Caco-2 (cell line): Measurements from ENCODE around the gene TRIM17. TPM values are rescaled to one million over a fixed set of nuclear protein-coding genes. Genes with fewer than 3 reads are reported as not detected.

ENCODE experiments used
- BruUV-seq: library from RNA; stranded (reverse); fragments of 400-500 nt; replicated peaks from 2 replicates; lab custom pipeline; 2021; lab: Mats Ljungman, UMichigan
- CTCF ChIA-PET: fragments of 300-600 bp; sonication (Branson Sonifier 250); formaldehyde crosslinking; loops from one replicate; lab custom pipeline; 2022; ENCODE audit warnings: antibody characterized with exemption; lab: Charles Lee
- POLR2A ChIA-PET: fragments of 300-600 bp; sonication (Branson Sonifier 250); formaldehyde crosslinking; loops from one replicate; lab custom pipeline; 2022; ENCODE audit warnings: antibody characterized with exemption; lab: Charles Lee
- DNase-seq, 2 experiments: peaks; one replicate each; pipeline versions ENCODE4 v3.0.0 to v3.0.0-alpha.2; 2020 to 2022
- H3K27me3 ChIP-seq: replicated peaks from 2 replicates; pipeline ENCODE4 v1.6.0; 2011; ENCODE audit warnings: low read length; ENCODE audit not compliant: control insufficient read depth, insufficient read depth
- H3K36me3 ChIP-seq: 2 replicates; pipeline ENCODE4 v1.5.1; 2011; ENCODE audit warnings: low read length; ENCODE audit not compliant: control insufficient read depth, insufficient read depth
- H3K4me1 ChIP-seq: fragments of 250-450 bp; sonication (Bioruptor Pico); 2 replicates; pipeline ENCODE4 v1.5.1; 2020; ENCODE audit warnings: mild to moderate bottlenecking
- H3K4me3 ChIP-seq: 2 replicates; pipeline ENCODE4 v1.5.1; 2011; ENCODE audit warnings: low read depth, mild to moderate bottlenecking, control low read depth, low read length
- H3K9me3 ChIP-seq: fragments of 250-450 bp; sonication (Bioruptor Pico); 2 replicates; pipeline ENCODE4 v1.5.1; 2020; ENCODE audit warnings: mild to moderate bottlenecking, moderate library complexity
- H3K27ac Mint-ChIP-seq: one replicate; pipeline ENCODE4 v1.8.0; 2022; ENCODE audit warnings: mixed read lengths; ENCODE audit not compliant: unreplicated experiment
- H3K27me3 Mint-ChIP-seq: one replicate; pipeline ENCODE4 v1.8.0; 2022; ENCODE audit warnings: mixed read lengths; ENCODE audit not compliant: insufficient read depth, unreplicated experiment
- H3K36me3 Mint-ChIP-seq: one replicate; pipeline ENCODE4 v1.8.0; 2022; ENCODE audit warnings: mild to moderate bottlenecking, mixed read lengths; ENCODE audit not compliant: insufficient read depth, unreplicated experiment
- H3K4me1 Mint-ChIP-seq: one replicate; pipeline ENCODE4 v1.8.0; 2022; ENCODE audit warnings: low read depth, mixed read lengths; ENCODE audit not compliant: unreplicated experiment
- H3K4me3 Mint-ChIP-seq: one replicate; pipeline ENCODE4 v1.8.0; 2022; ENCODE audit warnings: mild to moderate bottlenecking, moderate library complexity, mixed read lengths; ENCODE audit not compliant: unreplicated experiment
- H3K9me3 Mint-ChIP-seq: one replicate; pipeline ENCODE4 v1.8.0; 2022; ENCODE audit warnings: mixed read lengths; ENCODE audit not compliant: unreplicated experiment
- CTCF ChIP-seq, 2 experiments: fragments of 200-600 bp in 1 of 2; IDR thresholded peaks; 1 replicate in 1 of 2; 2 replicates in 1 of 2; pipeline versions ENCODE4 v1.5.1 to v1.8.0; 2011 to 2022; ENCODE audit warnings: antibody characterized with exemption in 1 of 2, control low read depth in 1 of 2, inconsistent platforms in 1 of 2, low read depth in 1 of 2, low read length in 1 of 2, mild to moderate bottlenecking in 1 of 2, moderate library complexity in 1 of 2; ENCODE audit not compliant: insufficient read depth in 1 of 2, severe bottlenecking in 1 of 2, unreplicated experiment in 1 of 2
- intact Hi-C: fragments of 100-400 bp; cut with micrococcal nuclease; formaldehyde crosslinking; loops from one replicate; pipeline ENCODE4 v1.10.0; 2022; ENCODE audit not compliant: unreplicated experiment
- total RNA-seq: library from RNA; stranded (reverse); gene quantifications from 2 replicates; pipeline ENCODE4 v1.2.3, GENCODE V29; 2022

TRIM17 gene
- total RNA-seq, 1 experiment from 2014 or later = 4.0 TPM

- no peaks in the 10 kb centered on the region for H3K27me3 ChIP-seq
- Mint-ChIP-seq H3K27me3 (no peaks in the 10 kb centered on the region), H3K36me3 (no peaks in the 10 kb centered on the region), H3K4me3 (no peak overlapping the region), H3K9me3 (no peaks in the 10 kb centered on the region), H3K4me1 (no peaks in the 10 kb centered on the region), H3K27ac (no peak overlapping the region)
- no peaks in the 10 kb centered on the region for H3K4me1 ChIP-seq
- ChIA-PET POLR2A (no interaction called here), CTCF (no interaction called here)
- DNase-seq = no peak
- no peaks in the 10 kb centered on the region for H3K36me3 ChIP-seq
- peak overlapping the region; percentile 39 for H3K4me3 ChIP-seq
- intact Hi-C loops = loop anchor here (1.0 kb wide), 1 partner anchor 80 kb away; a partner anchor contains a TSS
- BruUV-seq = no TSS peak
- no peaks in the 10 kb centered on the region for H3K9me3 ChIP-seq
- no peak for TF ChIP-seq CTCF (IDR thresholded peaks at IDR 0.05; ENCODE audit: insufficient read depth in 1 of 2, low read depth in 1 of 2, low read length in 1 of 2, severe bottlenecking in 1 of 2, unreplicated experiment in 1 of 2)
These were observed 39.0 kb downstream of the TRIM17 start for GRCh38 chr1:228377664-228378089.

- Mint-ChIP-seq H3K9me3 (no peaks in the 10 kb centered on the region), H3K27me3 (no peaks in the 10 kb centered on the region), H3K4me1 (no peaks in the 10 kb centered on the region), H3K36me3 (no peaks in the 10 kb centered on the region), H3K4me3 (no peak overlapping the region), H3K27ac (no peak overlapping the region)
- intact Hi-C loops = no loop called here
- no TSS peak for BruUV-seq
- no peaks in the 10 kb centered on the region for H3K9me3 ChIP-seq
- H3K27me3 ChIP-seq = no peaks in the 10 kb centered on the region
- ChIA-PET POLR2A (no interaction called here), CTCF (no interaction called here)
- no peak for TF ChIP-seq CTCF (IDR thresholded peaks at IDR 0.05; ENCODE audit: insufficient read depth in 1 of 2, low read depth in 1 of 2, low read length in 1 of 2, severe bottlenecking in 1 of 2, unreplicated experiment in 1 of 2)
- no peaks in the 10 kb centered on the region for H3K36me3 ChIP-seq
- no peak for DNase-seq
- no peaks in the 10 kb centered on the region for H3K4me1 ChIP-seq
- H3K4me3 ChIP-seq = no peak overlapping the region
These were observed 39.7 kb downstream of the TRIM17 start for GRCh38 chr1:228376651-228377631.

GRCh38 chr1:228376262-228376628 lies 40.4 kb downstream of the TRIM17 start:
- Mint-ChIP-seq H3K9me3 (no peaks in the 10 kb centered on the region), H3K27ac (no peak overlapping the region), H3K36me3 (no peaks in the 10 kb centered on the region), H3K4me3 (no peak overlapping the region), H3K4me1 (no peaks in the 10 kb centered on the region), H3K27me3 (no peaks in the 10 kb centered on the region)
- no peak for TF ChIP-seq CTCF (IDR thresholded peaks at IDR 0.05; ENCODE audit: insufficient read depth in 1 of 2, low read depth in 1 of 2, low read length in 1 of 2, severe bottlenecking in 1 of 2, unreplicated experiment in 1 of 2)
- no peaks in the 10 kb centered on the region for H3K9me3 ChIP-seq
- no peaks in the 10 kb centered on the region for H3K27me3 ChIP-seq
- no peak for DNase-seq
- BruUV-seq = no TSS peak
- POLR2A ChIA-PET = no interaction called here
- no peaks in the 10 kb centered on the region for H3K4me1 ChIP-seq
- CTCF ChIA-PET = no interaction called here
- H3K4me3 ChIP-seq = no peak overlapping the region
- H3K36me3 ChIP-seq = no peaks in the 10 kb centered on the region
- intact Hi-C loops = no loop called here
